ENCODE data around the gene SCN4A. TPM values are rescaled to one million over a fixed set of nuclear protein-coding genes. Genes with fewer than 3 reads are reported as not detected.

The SCN4A gene
- total RNA-seq, 4 donors from 2014 or later, result 0.80 to 1.5 (median 0.81) TPM

GRCh38 chr17:63956296-63956920 is 16.3 kb downstream of the SCN4A start:
- DNase-seq (ENCODE audit: low spot score in 2 of 2), result no peak
- TF ChIP-seq CTCF (IDR thresholded peaks at IDR 0.05) (no peak), POLR2A (IDR thresholded peaks at IDR 0.05) (no peak)

GRCh38 chr17:63955791-63956190 is 16.9 kb downstream of the SCN4A start:
- no peak for DNase-seq (ENCODE audit: low spot score in 2 of 2)
- no peak overlapping the region for H3K4me3 ChIP-seq (ENCODE audit: low read depth, poor library complexity, severe bottlenecking)
- WGBS, 2 donors, result 80 to 90% methylated on average over 3 to 4 of the region's 4 CpGs
- intact Hi-C loops (cut with DNase I; ENCODE audit: low total_unique reads), result no loop called here
- no peak for TF ChIP-seq CTCF (IDR thresholded peaks at IDR 0.05)
- TF ChIP-seq POLR2A (IDR thresholded peaks at IDR 0.05), result no peak

More at GRCh38 chr17:63956296-63956920, 16.3 kb downstream of the SCN4A start:
- intact Hi-C loops (cut with DNase I; ENCODE audit: low total_unique reads), result no loop called here
- WGBS, 2 donors, result 96 to 97% methylated on average over 5 of the region's 5 CpGs
- H3K4me3 ChIP-seq (ENCODE audit: low read depth, poor library complexity, severe bottlenecking), result no peak overlapping the region

GRCh38 chr17:63955232-63955631 is 17.5 kb downstream of the SCN4A start:
- no peak overlapping the region for H3K4me3 ChIP-seq (ENCODE audit: low read depth, poor library complexity, severe bottlenecking)
- intact Hi-C loops (cut with DNase I; ENCODE audit: low total_unique reads), result no loop called here
- TF ChIP-seq POLR2A (IDR thresholded peaks at IDR 0.05) (no peak), CTCF (IDR thresholded peaks at IDR 0.05) (no peak)
- no peak for DNase-seq (ENCODE audit: low spot score in 2 of 2)
- 81 to 84% methylated on average over 11 of the region's 11 CpGs for WGBS, 2 donors

GRCh38 chr17:63954402-63955063 is 18.2 kb downstream of the SCN4A start:
- no peak for TF ChIP-seq CTCF (IDR thresholded peaks at IDR 0.05)
- TF ChIP-seq POLR2A (IDR thresholded peaks at IDR 0.05), result no peak
- WGBS, 2 donors, result 44 to 48% methylated on average over 11 of the region's 11 CpGs
- DNase-seq (ENCODE audit: low spot score in 2 of 2), result no peak
- no peak overlapping the region for H3K4me3 ChIP-seq (ENCODE audit: low read depth, poor library complexity, severe bottlenecking)
- intact Hi-C loops (cut with DNase I; ENCODE audit: low total_unique reads), result no loop called here

GRCh38 chr17:63950940-63951907 is 21.5 kb downstream of the SCN4A start:
- TF ChIP-seq POLR2A (IDR thresholded peaks at IDR 0.05), result no peak
- no peak for TF ChIP-seq CTCF (IDR thresholded peaks at IDR 0.05)
- intact Hi-C loops (cut with DNase I; ENCODE audit: low total_unique reads), result no loop called here
- DNase-seq (ENCODE audit: low spot score in 2 of 2), result no peak
- no peak overlapping the region for H3K4me3 ChIP-seq (ENCODE audit: low read depth, poor library complexity, severe bottlenecking)
- WGBS, 2 donors, result 80 to 91% methylated on average over 21 to 29 of the region's 29 CpGs
